ENCODE measurements around the gene TEAD3.

GRCh38 chr6:35457907-35458306, 39.0 kb downstream of the TEAD3 start:
- TF ChIP-seq CTCF (IDR thresholded peaks at IDR 0.05) (no peak), REST (IDR thresholded peaks at IDR 0.05; ENCODE audit: insufficient read depth in 1 of 2, low read depth in 2 of 2, low read length in 1 of 2) (no peak)
